PC-9 (cell line): ENCODE measurements around the gene MAML3.

Experiments used
- EZH2 ChIP-seq: fragments of 200-600 bp; sonication (generic); IDR thresholded peaks from 2 replicates; pipeline ENCODE4 v1.8.0; 2017; ENCODE audit warnings: antibody characterized with exemption, low read depth
- TF ChIP-seq, protein P1 (sequence below): fragments of 200-600 bp; sonication (generic); conservative IDR thresholded peaks from 2 replicates; pipeline ENCODE4 v1.6.1; 2017; ENCODE audit warnings: mixed run types, antibody characterized with exemption, mild to moderate bottlenecking, moderate library complexity

DNA sequence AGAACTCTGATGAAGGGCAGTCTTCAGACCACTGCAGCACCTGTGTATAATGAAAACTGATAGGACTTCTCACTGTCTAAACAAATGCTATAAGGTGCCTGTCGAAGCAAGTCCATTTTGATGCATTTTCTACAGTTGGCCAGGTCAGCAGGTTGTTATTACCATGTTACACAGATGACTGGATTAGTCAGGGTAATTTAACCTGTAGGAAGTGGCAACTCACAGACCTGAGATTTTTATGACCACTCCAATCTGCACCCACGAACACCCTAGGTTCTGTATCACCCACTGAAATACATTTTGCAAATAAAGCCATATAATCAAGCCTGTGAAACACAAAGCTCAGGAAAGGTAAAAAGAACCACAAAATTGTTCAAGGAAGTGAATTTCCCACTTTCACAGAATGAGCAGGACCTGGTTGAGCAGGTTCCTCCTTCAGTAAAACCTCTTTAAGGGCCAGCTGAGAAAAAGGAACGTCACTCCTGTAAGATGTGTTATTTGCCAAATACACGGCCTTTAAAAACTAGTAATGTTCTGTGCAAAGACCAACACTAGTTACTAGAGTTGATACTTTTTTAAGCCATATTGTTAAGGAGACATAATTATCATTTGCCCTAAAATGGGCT, 12.7 kb downstream of the MAML3 start:
- TF ChIP-seq, protein P1, sequence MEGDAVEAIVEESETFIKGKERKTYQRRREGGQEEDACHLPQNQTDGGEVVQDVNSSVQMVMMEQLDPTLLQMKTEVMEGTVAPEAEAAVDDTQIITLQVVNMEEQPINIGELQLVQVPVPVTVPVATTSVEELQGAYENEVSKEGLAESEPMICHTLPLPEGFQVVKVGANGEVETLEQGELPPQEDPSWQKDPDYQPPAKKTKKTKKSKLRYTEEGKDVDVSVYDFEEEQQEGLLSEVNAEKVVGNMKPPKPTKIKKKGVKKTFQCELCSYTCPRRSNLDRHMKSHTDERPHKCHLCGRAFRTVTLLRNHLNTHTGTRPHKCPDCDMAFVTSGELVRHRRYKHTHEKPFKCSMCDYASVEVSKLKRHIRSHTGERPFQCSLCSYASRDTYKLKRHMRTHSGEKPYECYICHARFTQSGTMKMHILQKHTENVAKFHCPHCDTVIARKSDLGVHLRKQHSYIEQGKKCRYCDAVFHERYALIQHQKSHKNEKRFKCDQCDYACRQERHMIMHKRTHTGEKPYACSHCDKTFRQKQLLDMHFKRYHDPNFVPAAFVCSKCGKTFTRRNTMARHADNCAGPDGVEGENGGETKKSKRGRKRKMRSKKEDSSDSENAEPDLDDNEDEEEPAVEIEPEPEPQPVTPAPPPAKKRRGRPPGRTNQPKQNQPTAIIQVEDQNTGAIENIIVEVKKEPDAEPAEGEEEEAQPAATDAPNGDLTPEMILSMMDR: no peak
- TF ChIP-seq EZH2: no peak
